Panc1 (cell line): ENCODE measurements around the gene BLNK. TPM values are rescaled to one million over a fixed set of nuclear protein-coding genes. Genes with fewer than 3 reads are reported as not detected.

Experiments used
- ATAC-seq: fragments of 200-7000 bp; cut with Tn5 transposase; 2 replicates; pipeline ENCODE4 v1.9.1; 2020; ENCODE audit warnings: mild to moderate bottlenecking, moderate library complexity
- BruUV-seq: library from RNA; stranded (reverse); fragments of 400-500 nt; replicated peaks from 2 replicates; lab custom pipeline; 2021; lab: Mats Ljungman, UMichigan
- CTCF ChIA-PET: fragments of 300-600 bp; sonication (Branson Sonifier 250); formaldehyde crosslinking; loops from one replicate; lab custom pipeline; 2022; ENCODE audit warnings: antibody characterized with exemption; lab: Charles Lee
- POLR2A ChIA-PET: fragments of 300-600 bp; sonication (Branson Sonifier 250); formaldehyde crosslinking; loops from one replicate; lab custom pipeline; 2022; ENCODE audit warnings: antibody characterized with exemption; lab: Charles Lee
- DNase-seq: peaks from one replicate; pipeline ENCODE4 v3.0.0-alpha.2; 2010; ENCODE audit warnings: low read depth, low spot score
- H3K27ac ChIP-seq: 2 replicates; pipeline ENCODE4 v1.5.1; 2011; ENCODE audit warnings: mild to moderate bottlenecking, low read length, inconsistent platforms
- H3K27me3 ChIP-seq: fragments of 200-500 bp; sonication (Bioruptor generic); 2 replicates; pipeline ENCODE4 v1.6.0; 2014; ENCODE audit warnings: low read length, inconsistent platforms; ENCODE audit not compliant: control insufficient read depth, insufficient read depth
- H3K36me3 ChIP-seq: fragments of 200-500 bp; sonication (Bioruptor generic); 2 replicates; pipeline ENCODE4 v1.5.1; 2014; ENCODE audit warnings: inconsistent platforms, mild to moderate bottlenecking, low read length, moderate library complexity; ENCODE audit not compliant: control insufficient read depth, insufficient read depth
- H3K4me1 ChIP-seq: 2 replicates; pipeline ENCODE4 v1.5.1; 2011; ENCODE audit warnings: inconsistent platforms, mild to moderate bottlenecking, low read length, moderate library complexity; ENCODE audit not compliant: control insufficient read depth, insufficient read depth
- H3K4me3 ChIP-seq, 2 experiments: 2 replicates each; pipeline ENCODE4 v1.5.1; 2011 to 2012; ENCODE audit warnings: low read depth in 2 of 2, low read length in 2 of 2, mild to moderate bottlenecking in 2 of 2, inconsistent platforms in 1 of 2, moderate library complexity in 1 of 2
- H3K9me3 ChIP-seq: fragments of 200-500 bp; sonication (Bioruptor generic); 2 replicates; pipeline ENCODE4 v1.5.1; 2014; ENCODE audit warnings: low read depth, mild to moderate bottlenecking, inconsistent platforms, low read length, moderate library complexity; ENCODE audit not compliant: control insufficient read depth, insufficient read depth
- POLR2AphosphoS5 ChIP-seq: IDR thresholded peaks from 2 replicates; pipeline ENCODE4 v1.6.1; 2012; ENCODE audit warnings: mild to moderate bottlenecking, low read depth, low read length, moderate library complexity
- TCF7L2 ChIP-seq: IDR thresholded peaks from 2 replicates; pipeline ENCODE4 v1.6.1; 2011; ENCODE audit warnings: mild to moderate bottlenecking, low read depth, low read length, inconsistent platforms
- in situ Hi-C: cut with HindIII; loops from 2 replicates; pipeline ENCODE4 v1.10.0; 2016; ENCODE audit warnings: low sequenced_read_pairs, low pct_unique_long_range_greater_than_20kb
- intact Hi-C: fragments of 100-400 bp; cut with micrococcal nuclease; formaldehyde crosslinking; loops from one replicate; pipeline ENCODE4 v1.10.0; 2022; ENCODE audit not compliant: unreplicated experiment
- total RNA-seq: library from RNA; stranded (reverse); gene quantifications from one replicate; pipeline ENCODE4 v1.2.1, GENCODE V29; 2021; ENCODE audit not compliant: unreplicated experiment
- TF ChIP-seq, protein P1 (sequence below): fragments of 450-650 bp; IDR thresholded peaks from 2 replicates; pipeline ENCODE4 v1.5.1; 2017; ENCODE audit warnings: mild to moderate bottlenecking
- TF ChIP-seq, protein P2 (sequence below), 2 experiments: IDR thresholded peaks; 2 replicates each; pipeline ENCODE4 v1.6.1; 2011 to 2012; ENCODE audit warnings: low read depth in 2 of 2, control low read depth in 1 of 2, low read length in 1 of 2, mild to moderate bottlenecking in 1 of 2, moderate library complexity in 1 of 2; ENCODE audit not compliant: insufficient read depth in 1 of 2

BLNK gene
- total RNA-seq, 1 experiment from 2014 or later = 0.10 TPM

DNA sequence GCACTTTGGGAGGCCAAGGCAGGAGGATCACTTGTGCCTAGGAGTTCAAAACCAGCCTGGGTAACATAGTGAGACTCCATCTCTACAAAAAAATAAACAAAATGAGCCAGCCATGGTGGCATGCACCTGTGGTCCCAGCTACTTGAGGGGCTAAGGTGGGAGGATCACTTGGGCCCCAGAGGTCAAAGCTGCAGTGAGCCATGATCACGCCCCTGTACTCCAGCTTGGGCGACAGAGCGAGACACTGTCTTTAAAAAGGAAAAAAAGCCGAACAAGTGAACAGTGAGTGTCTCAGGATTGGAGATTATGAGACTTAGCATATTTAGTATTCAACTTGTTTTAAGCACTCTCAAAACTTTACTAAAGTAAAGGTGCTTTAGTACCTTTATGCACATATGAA, 28.1 kb downstream of the BLNK start:
- in situ Hi-C loops = no loop called here
- no peak for DNase-seq
- no TSS peak for BruUV-seq
- ChIA-PET CTCF (no interaction called here), POLR2A (interaction anchor here (0.6 kb wide), 1 partner anchor 269 kb away, joined by 3 read pairs; no protein-coding TSS in a partner anchor)
- intact Hi-C loops = no loop called here
- TF ChIP-seq, protein P1, sequence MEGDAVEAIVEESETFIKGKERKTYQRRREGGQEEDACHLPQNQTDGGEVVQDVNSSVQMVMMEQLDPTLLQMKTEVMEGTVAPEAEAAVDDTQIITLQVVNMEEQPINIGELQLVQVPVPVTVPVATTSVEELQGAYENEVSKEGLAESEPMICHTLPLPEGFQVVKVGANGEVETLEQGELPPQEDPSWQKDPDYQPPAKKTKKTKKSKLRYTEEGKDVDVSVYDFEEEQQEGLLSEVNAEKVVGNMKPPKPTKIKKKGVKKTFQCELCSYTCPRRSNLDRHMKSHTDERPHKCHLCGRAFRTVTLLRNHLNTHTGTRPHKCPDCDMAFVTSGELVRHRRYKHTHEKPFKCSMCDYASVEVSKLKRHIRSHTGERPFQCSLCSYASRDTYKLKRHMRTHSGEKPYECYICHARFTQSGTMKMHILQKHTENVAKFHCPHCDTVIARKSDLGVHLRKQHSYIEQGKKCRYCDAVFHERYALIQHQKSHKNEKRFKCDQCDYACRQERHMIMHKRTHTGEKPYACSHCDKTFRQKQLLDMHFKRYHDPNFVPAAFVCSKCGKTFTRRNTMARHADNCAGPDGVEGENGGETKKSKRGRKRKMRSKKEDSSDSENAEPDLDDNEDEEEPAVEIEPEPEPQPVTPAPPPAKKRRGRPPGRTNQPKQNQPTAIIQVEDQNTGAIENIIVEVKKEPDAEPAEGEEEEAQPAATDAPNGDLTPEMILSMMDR = no peak
- TF ChIP-seq, protein P2, sequence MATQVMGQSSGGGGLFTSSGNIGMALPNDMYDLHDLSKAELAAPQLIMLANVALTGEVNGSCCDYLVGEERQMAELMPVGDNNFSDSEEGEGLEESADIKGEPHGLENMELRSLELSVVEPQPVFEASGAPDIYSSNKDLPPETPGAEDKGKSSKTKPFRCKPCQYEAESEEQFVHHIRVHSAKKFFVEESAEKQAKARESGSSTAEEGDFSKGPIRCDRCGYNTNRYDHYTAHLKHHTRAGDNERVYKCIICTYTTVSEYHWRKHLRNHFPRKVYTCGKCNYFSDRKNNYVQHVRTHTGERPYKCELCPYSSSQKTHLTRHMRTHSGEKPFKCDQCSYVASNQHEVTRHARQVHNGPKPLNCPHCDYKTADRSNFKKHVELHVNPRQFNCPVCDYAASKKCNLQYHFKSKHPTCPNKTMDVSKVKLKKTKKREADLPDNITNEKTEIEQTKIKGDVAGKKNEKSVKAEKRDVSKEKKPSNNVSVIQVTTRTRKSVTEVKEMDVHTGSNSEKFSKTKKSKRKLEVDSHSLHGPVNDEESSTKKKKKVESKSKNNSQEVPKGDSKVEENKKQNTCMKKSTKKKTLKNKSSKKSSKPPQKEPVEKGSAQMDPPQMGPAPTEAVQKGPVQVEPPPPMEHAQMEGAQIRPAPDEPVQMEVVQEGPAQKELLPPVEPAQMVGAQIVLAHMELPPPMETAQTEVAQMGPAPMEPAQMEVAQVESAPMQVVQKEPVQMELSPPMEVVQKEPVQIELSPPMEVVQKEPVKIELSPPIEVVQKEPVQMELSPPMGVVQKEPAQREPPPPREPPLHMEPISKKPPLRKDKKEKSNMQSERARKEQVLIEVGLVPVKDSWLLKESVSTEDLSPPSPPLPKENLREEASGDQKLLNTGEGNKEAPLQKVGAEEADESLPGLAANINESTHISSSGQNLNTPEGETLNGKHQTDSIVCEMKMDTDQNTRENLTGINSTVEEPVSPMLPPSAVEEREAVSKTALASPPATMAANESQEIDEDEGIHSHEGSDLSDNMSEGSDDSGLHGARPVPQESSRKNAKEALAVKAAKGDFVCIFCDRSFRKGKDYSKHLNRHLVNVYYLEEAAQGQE (IDR thresholded peaks at IDR 0.05; ENCODE audit: insufficient read depth in 1 of 2, low read depth in 2 of 2, low read length in 1 of 2) = no peak
- TF ChIP-seq POLR2AphosphoS5 (no peak), TCF7L2 (no peak)
- no peaks in the 10 kb centered on the region for H3K4me1 ChIP-seq
- H3K27me3 ChIP-seq = peaks cover 7% of the 10 kb centered on the region; the same call in 1 of the 2 replicates
- no peaks in the 10 kb centered on the region for H3K36me3 ChIP-seq
- no peak for ATAC-seq
- H3K9me3 ChIP-seq = no peaks in the 10 kb centered on the region
- no peak overlapping the region for H3K4me3 ChIP-seq
- no peak overlapping the region for H3K27ac ChIP-seq

- DNase-seq (no peak), ATAC-seq (no peak)
- Histone ChIP-seq H3K4me1 (no peaks in the 10 kb centered on the region), H3K36me3 (no peaks in the 10 kb centered on the region), H3K4me3 (no peak overlapping the region), H3K9me3 (no peaks in the 10 kb centered on the region), H3K27ac (no peak overlapping the region), H3K27me3 (peaks cover 4% of the 10 kb centered on the region; the same call in 1 of the 2 replicates)
- TF ChIP-seq POLR2AphosphoS5 = no peak
- intact Hi-C loops (no loop called here), in situ Hi-C loops (no loop called here)
- ChIA-PET POLR2A (interaction anchor here (0.6 kb wide), 1 partner anchor 268 kb away, joined by 3 read pairs; no protein-coding TSS in a partner anchor), CTCF (no interaction called here)
- BruUV-seq = no TSS peak
Observed at GRCh38 chr10:96242822-96243221, 28.5 kb downstream of the BLNK start.

GRCh38 chr10:96238646-96239623, 32.4 kb downstream of the BLNK start:
- ChIA-PET POLR2A (no interaction called here), CTCF (no interaction called here)
- Histone ChIP-seq H3K27ac (no peak overlapping the region), H3K27me3 (0 out of 2 replicates have a peak, but pooled peaks cover 3% of the 10 kb centered on the region), H3K9me3 (no peaks in the 10 kb centered on the region), H3K4me1 (no peaks in the 10 kb centered on the region), H3K36me3 (no peaks in the 10 kb centered on the region), H3K4me3 (no peak overlapping the region)
- BruUV-seq = no TSS peak
- in situ Hi-C loops (no loop called here), intact Hi-C loops (no loop called here)
- TF ChIP-seq POLR2AphosphoS5 = no peak
- DNase-seq = no peak
- no peak for ATAC-seq
